ENCODE results near the gene ANK2. TPM values are rescaled to one million over a fixed set of nuclear protein-coding genes. Genes with fewer than 3 reads are reported as not detected.

Gene ANK2
- total and polyA plus RNA-seq, 2 of the 13 experiments (the other 11 are each of a cell fraction or from before 2014, with no cell fraction given): 2.7 to 15.1 TPM

DNA sequence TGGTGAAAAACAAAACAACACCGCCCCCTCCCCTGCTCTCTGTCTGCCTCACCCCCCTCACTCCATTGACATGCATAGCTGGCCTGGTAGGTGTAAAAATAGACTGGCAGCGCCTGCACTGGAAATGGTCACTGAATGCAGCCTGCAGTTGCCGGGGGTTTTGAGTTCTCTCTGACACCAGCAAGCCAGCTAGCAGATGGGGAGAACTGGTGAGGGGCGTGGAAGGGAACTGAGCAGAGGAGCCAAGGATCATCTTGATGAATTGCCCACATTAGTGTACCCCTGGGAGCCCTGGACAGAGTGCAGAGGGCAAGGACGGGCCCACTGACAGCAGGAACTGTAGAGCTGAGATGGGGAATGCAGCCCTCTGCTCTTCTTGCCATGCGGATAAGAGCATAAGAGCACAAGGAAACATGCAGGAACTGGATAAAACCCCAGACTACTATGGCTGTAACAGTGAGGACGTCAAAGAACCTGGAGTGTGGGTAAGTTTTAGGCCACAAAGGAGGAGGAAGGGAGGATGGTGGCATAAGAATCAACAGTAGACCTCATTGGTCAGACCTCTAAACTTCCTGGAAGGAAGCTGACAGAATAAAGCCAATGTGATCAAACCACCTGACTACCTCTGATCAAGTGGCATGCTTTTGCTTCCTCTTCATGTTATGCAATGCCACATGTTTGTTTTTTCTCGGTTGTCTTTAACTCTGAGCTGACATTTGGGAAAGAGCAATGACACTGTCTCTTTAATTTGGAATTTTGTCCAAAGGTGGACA is 96.3 kb downstream of the ANK2 start (continued):
- TF ChIP-seq, protein P1, sequence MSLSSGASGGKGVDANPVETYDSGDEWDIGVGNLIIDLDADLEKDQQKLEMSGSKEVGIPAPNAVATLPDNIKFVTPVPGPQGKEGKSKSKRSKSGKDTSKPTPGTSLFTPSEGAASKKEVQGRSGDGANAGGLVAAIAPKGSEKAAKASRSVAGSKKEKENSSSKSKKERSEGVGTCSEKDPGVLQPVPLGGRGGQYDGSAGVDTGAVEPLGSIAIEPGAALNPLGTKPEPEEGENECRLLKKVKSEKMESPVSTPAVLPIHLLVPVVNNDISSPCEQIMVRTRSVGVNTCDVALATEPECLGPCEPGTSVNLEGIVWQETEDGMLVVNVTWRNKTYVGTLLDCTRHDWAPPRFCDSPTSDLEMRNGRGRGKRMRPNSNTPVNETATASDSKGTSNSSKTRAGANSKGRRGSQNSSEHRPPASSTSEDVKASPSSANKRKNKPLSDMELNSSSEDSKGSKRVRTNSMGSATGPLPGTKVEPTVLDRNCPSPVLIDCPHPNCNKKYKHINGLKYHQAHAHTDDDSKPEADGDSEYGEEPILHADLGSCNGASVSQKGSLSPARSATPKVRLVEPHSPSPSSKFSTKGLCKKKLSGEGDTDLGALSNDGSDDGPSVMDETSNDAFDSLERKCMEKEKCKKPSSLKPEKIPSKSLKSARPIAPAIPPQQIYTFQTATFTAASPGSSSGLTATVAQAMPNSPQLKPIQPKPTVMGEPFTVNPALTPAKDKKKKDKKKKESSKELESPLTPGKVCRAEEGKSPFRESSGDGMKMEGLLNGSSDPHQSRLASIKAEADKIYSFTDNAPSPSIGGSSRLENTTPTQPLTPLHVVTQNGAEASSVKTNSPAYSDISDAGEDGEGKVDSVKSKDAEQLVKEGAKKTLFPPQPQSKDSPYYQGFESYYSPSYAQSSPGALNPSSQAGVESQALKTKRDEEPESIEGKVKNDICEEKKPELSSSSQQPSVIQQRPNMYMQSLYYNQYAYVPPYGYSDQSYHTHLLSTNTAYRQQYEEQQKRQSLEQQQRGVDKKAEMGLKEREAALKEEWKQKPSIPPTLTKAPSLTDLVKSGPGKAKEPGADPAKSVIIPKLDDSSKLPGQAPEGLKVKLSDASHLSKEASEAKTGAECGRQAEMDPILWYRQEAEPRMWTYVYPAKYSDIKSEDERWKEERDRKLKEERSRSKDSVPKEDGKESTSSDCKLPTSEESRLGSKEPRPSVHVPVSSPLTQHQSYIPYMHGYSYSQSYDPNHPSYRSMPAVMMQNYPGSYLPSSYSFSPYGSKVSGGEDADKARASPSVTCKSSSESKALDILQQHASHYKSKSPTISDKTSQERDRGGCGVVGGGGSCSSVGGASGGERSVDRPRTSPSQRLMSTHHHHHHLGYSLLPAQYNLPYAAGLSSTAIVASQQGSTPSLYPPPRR (CRISPR knock-in tag; IDR thresholded peaks at IDR 0.05; ENCODE audit: borderline replicate concordance): no peak
- TF ChIP-seq ZKSCAN5 (CRISPR knock-in tag; IDR thresholded peaks at IDR 0.05) (no peak), HNRNPL (IDR thresholded peaks at IDR 0.05; ENCODE audit: low read depth, low read length) (peak; percentile 48; the same call in 1 of the 2 replicates), ZNF644 (CRISPR knock-in tag; IDR thresholded peaks at IDR 0.05; ENCODE audit: low read depth) (no peak), ERF (CRISPR knock-in tag; IDR thresholded peaks at IDR 0.05) (peak; percentile 56; the same call in 1 of the 2 replicates), MLLT10 (CRISPR knock-in tag; IDR thresholded peaks at IDR 0.05) (no peak), NFATC3 (CRISPR knock-in tag; IDR thresholded peaks at IDR 0.05) (no peak), ZNF83 (CRISPR knock-in tag; IDR thresholded peaks at IDR 0.05; ENCODE audit: borderline replicate concordance) (no peak), ZFP82 (CRISPR knock-in tag; IDR thresholded peaks at IDR 0.05; ENCODE audit: borderline replicate concordance) (no peak), PAF1 (CRISPR knock-in tag; IDR thresholded peaks at IDR 0.05) (no peak), KLF11 (CRISPR knock-in tag; IDR thresholded peaks at IDR 0.05) (no peak), ARNTL (CRISPR knock-in tag; IDR thresholded peaks at IDR 0.05) (peak; percentile 72; the same call in 1 of the 2 replicates)
- TF ChIP-seq, protein P2, sequence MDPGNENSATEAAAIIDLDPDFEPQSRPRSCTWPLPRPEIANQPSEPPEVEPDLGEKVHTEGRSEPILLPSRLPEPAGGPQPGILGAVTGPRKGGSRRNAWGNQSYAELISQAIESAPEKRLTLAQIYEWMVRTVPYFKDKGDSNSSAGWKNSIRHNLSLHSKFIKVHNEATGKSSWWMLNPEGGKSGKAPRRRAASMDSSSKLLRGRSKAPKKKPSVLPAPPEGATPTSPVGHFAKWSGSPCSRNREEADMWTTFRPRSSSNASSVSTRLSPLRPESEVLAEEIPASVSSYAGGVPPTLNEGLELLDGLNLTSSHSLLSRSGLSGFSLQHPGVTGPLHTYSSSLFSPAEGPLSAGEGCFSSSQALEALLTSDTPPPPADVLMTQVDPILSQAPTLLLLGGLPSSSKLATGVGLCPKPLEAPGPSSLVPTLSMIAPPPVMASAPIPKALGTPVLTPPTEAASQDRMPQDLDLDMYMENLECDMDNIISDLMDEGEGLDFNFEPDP (CRISPR knock-in tag; conservative IDR thresholded peaks at IDR 0.05): no peak
- TF ChIP-seq, protein P3, sequence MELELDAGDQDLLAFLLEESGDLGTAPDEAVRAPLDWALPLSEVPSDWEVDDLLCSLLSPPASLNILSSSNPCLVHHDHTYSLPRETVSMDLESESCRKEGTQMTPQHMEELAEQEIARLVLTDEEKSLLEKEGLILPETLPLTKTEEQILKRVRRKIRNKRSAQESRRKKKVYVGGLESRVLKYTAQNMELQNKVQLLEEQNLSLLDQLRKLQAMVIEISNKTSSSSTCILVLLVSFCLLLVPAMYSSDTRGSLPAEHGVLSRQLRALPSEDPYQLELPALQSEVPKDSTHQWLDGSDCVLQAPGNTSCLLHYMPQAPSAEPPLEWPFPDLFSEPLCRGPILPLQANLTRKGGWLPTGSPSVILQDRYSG (CRISPR knock-in tag; IDR thresholded peaks at IDR 0.05): no peak
- TF ChIP-seq, protein P4, sequence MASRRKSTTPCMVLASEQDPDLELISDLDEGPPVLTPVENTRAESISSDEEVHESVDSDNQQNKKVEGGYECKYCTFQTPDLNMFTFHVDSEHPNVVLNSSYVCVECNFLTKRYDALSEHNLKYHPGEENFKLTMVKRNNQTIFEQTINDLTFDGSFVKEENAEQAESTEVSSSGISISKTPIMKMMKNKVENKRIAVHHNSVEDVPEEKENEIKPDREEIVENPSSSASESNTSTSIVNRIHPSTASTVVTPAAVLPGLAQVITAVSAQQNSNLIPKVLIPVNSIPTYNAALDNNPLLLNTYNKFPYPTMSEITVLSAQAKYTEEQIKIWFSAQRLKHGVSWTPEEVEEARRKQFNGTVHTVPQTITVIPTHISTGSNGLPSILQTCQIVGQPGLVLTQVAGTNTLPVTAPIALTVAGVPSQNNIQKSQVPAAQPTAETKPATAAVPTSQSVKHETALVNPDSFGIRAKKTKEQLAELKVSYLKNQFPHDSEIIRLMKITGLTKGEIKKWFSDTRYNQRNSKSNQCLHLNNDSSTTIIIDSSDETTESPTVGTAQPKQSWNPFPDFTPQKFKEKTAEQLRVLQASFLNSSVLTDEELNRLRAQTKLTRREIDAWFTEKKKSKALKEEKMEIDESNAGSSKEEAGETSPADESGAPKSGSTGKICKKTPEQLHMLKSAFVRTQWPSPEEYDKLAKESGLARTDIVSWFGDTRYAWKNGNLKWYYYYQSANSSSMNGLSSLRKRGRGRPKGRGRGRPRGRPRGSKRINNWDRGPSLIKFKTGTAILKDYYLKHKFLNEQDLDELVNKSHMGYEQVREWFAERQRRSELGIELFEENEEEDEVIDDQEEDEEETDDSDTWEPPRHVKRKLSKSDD (CRISPR knock-in tag; IDR thresholded peaks at IDR 0.05; ENCODE audit: low read depth): no peak
- TF ChIP-seq, protein P5, sequence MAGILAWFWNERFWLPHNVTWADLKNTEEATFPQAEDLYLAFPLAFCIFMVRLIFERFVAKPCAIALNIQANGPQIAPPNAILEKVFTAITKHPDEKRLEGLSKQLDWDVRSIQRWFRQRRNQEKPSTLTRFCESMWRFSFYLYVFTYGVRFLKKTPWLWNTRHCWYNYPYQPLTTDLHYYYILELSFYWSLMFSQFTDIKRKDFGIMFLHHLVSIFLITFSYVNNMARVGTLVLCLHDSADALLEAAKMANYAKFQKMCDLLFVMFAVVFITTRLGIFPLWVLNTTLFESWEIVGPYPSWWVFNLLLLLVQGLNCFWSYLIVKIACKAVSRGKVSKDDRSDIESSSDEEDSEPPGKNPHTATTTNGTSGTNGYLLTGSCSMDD (CRISPR knock-in tag; IDR thresholded peaks at IDR 0.05): no peak
- TF ChIP-seq, protein P6, sequence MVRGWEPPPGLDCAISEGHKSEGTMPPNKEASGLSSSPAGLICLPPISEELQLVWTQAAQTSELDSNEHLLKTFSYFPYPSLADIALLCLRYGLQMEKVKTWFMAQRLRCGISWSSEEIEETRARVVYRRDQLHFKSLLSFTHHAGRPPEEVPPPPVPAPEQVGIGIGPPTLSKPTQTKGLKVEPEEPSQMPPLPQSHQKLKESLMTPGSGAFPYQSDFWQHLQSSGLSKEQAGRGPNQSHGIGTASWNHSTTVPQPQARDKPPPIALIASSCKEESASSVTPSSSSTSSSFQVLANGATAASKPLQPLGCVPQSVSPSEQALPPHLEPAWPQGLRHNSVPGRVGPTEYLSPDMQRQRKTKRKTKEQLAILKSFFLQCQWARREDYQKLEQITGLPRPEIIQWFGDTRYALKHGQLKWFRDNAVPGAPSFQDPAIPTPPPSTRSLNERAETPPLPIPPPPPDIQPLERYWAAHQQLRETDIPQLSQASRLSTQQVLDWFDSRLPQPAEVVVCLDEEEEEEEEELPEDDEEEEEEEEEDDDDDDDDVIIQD (CRISPR knock-in tag; IDR thresholded peaks at IDR 0.05; ENCODE audit: low read depth): peak; percentile 83
